H1 (cell line): ENCODE measurements around the gene ADAM30. TPM values are rescaled to one million over a fixed set of nuclear protein-coding genes. Genes with fewer than 3 reads are reported as not detected.

ENCODE experiments used
- CTCF ChIA-PET: fragments of 300-600 bp; sonication (Branson Sonifier 250); formaldehyde crosslinking; loops from one replicate; lab custom pipeline; 2021; ENCODE audit not compliant: partially characterized antibody; lab: Charles Lee
- POLR2A ChIA-PET: fragments of 300-600 bp; sonication (Branson Sonifier 250); formaldehyde crosslinking; loops from one replicate; lab custom pipeline; 2021; ENCODE audit warnings: inconsistent platforms; ENCODE audit not compliant: partially characterized antibody; lab: Charles Lee
- DNase-seq, 2 experiments: peaks; one replicate each; pipeline versions ENCODE4 v3.0.0 to v3.0.0-alpha.2; 2010 to 2022; ENCODE audit warnings: low spot score in 2 of 2, low read depth in 1 of 2, mixed read lengths in 1 of 2
- FAIRE-seq: peaks from 2 replicates; lab custom pipeline; 2011; peaks lifted over from hg19 to GRCh38; lab: Jason Lieb, UNC
- H2AFZ ChIP-seq: 2 replicates; pipeline ENCODE4 v1.8.1; 2012; ENCODE audit warnings: low read length, inconsistent platforms
- H2AK5ac ChIP-seq: 2 replicates; pipeline ENCODE4 v1.6.1; 2013; ENCODE audit warnings: low read depth, low read length
- H2BK120ac ChIP-seq: replicated peaks from 2 replicates; pipeline ENCODE3; 2013; ENCODE audit warnings: low read depth, low read length, inconsistent platforms
- H2BK12ac ChIP-seq: 2 replicates; pipeline ENCODE4 v1.6.1; 2013; ENCODE audit warnings: low read depth, low read length
- H2BK15ac ChIP-seq: 2 replicates; pipeline ENCODE4 v1.6.1; 2013; ENCODE audit warnings: low read length
- H2BK20ac ChIP-seq: 2 replicates; pipeline ENCODE4 v1.6.1; 2013; ENCODE audit warnings: low read length
- H2BK5ac ChIP-seq: 2 replicates; pipeline ENCODE4 v1.6.1; 2013; ENCODE audit warnings: low read depth, low read length
- H3K14ac ChIP-seq: 2 replicates; pipeline ENCODE4 v1.6.1; 2013; ENCODE audit warnings: inconsistent platforms; ENCODE audit not compliant: insufficient read length
- H3K18ac ChIP-seq: 2 replicates; pipeline ENCODE4 v1.6.1; 2013; ENCODE audit warnings: low read length; ENCODE audit errors: extremely low read depth
- H3K23ac ChIP-seq: 2 replicates; pipeline ENCODE4 v1.6.1; 2013; ENCODE audit warnings: inconsistent platforms; ENCODE audit not compliant: insufficient read length
- H3K23me2 ChIP-seq: 2 replicates; pipeline ENCODE4 v1.6.1; 2013; ENCODE audit warnings: low read depth, low read length
- H3K27ac ChIP-seq: 2 replicates; pipeline ENCODE4 v1.6.1; 2011; ENCODE audit warnings: low read depth, low read length, inconsistent platforms
- H3K27me3 ChIP-seq, 4 experiments: replicated peaks in 1 of 4; 1 replicate in 1 of 4; 2 replicates in 3 of 4; pipeline versions ENCODE4 v1.6.1 to v1.8.1; 2011 to 2013; ENCODE audit warnings: low read length in 3 of 4, mild to moderate bottlenecking in 3 of 4, inconsistent platforms in 2 of 4, mixed read lengths in 2 of 4, moderate library complexity in 1 of 4; ENCODE audit not compliant: control insufficient read depth in 3 of 4, insufficient read depth in 3 of 4; ENCODE audit errors: extremely low read depth in 1 of 4
- H3K36me3 ChIP-seq, 4 experiments: 2 replicates each; pipeline versions ENCODE4 v1.6.1 to v1.8.1; 2011 to 2013; ENCODE audit warnings: mild to moderate bottlenecking in 4 of 4, low read length in 3 of 4, moderate library complexity in 2 of 4, control low read depth in 1 of 4, inconsistent platforms in 1 of 4; ENCODE audit not compliant: insufficient read depth in 4 of 4, control insufficient read depth in 2 of 4
- H3K4ac ChIP-seq: replicated peaks from 2 replicates; pipeline ENCODE3; 2013; ENCODE audit warnings: low read length, low read depth, mixed read lengths, inconsistent platforms; ENCODE audit not compliant: insufficient read length
- H3K4me1 ChIP-seq, 4 experiments: replicated peaks in 1 of 4; 1 replicate in 1 of 4; 2 replicates in 3 of 4; pipeline versions ENCODE4 v1.6.1 to v1.8.1; 2011 to 2013; ENCODE audit warnings: low read length in 3 of 4, inconsistent platforms in 2 of 4, mixed read lengths in 1 of 4; ENCODE audit not compliant: insufficient read depth in 4 of 4, control insufficient read depth in 3 of 4
- H3K4me2 ChIP-seq, 2 experiments: 2 replicates each; pipeline versions ENCODE4 v1.6.1 to v1.8.1; 2011 to 2013; ENCODE audit warnings: low read depth in 2 of 2, low read length in 2 of 2, control low read depth in 1 of 2, inconsistent platforms in 1 of 2, mild to moderate bottlenecking in 1 of 2; ENCODE audit not compliant: insufficient read depth in 1 of 2
- H3K4me3 ChIP-seq, 4 experiments: fragments of 200-600, 300-600 bp in 1 of 4; sonication (generic), shearing (Covaris generic), sonication (Bioruptor Twin) in 1 of 4; 2 replicates each; pipeline versions ENCODE4 v1.5.1 to v1.8.1; 2011 to 2016; ENCODE audit warnings: low read length in 4 of 4, low read depth in 3 of 4, control low read depth in 2 of 4, inconsistent platforms in 2 of 4, mild to moderate bottlenecking in 2 of 4, mixed read lengths in 1 of 4, moderate library complexity in 1 of 4; ENCODE audit not compliant: insufficient read depth in 2 of 4; ENCODE audit errors: extremely low read depth in 1 of 4
- H3K56ac ChIP-seq: replicated peaks from 2 replicates; pipeline ENCODE3; 2013; ENCODE audit warnings: low read depth, mild to moderate bottlenecking, mixed read lengths, low read length, inconsistent platforms; ENCODE audit not compliant: insufficient read length
- H3K79me1 ChIP-seq: 2 replicates; pipeline ENCODE4 v1.6.1; 2013; ENCODE audit warnings: low read depth, low read length, control low read depth
- H3K79me2 ChIP-seq, 2 experiments: 2 replicates each; pipeline versions ENCODE4 v1.6.1 to v1.8.1; 2012 to 2013; ENCODE audit warnings: low read length in 2 of 2, mild to moderate bottlenecking in 2 of 2, inconsistent platforms in 1 of 2; ENCODE audit not compliant: insufficient read depth in 2 of 2, control insufficient read depth in 1 of 2
- H3K9ac ChIP-seq, 4 experiments: replicated peaks in 1 of 4; 1 replicate in 1 of 4; 2 replicates in 3 of 4; pipeline versions ENCODE4 v1.6.1 to v1.8.1; 2011 to 2013; ENCODE audit warnings: low read depth in 3 of 4, low read length in 3 of 4, control low read depth in 2 of 4, mild to moderate bottlenecking in 2 of 4, moderate library complexity in 2 of 4, inconsistent platforms in 1 of 4; ENCODE audit errors: extremely low read depth in 1 of 4
- H3K9me3 ChIP-seq, 2 experiments: 2 replicates each; pipeline versions ENCODE4 v1.6.1 to v1.8.1; 2012 to 2013; ENCODE audit warnings: mild to moderate bottlenecking in 2 of 2, moderate library complexity in 2 of 2, control low read depth in 1 of 2, inconsistent platforms in 1 of 2, low read depth in 1 of 2, low read length in 1 of 2, mixed read lengths in 1 of 2; ENCODE audit not compliant: insufficient read depth in 2 of 2
- H4K20me1 ChIP-seq, 2 experiments: replicated peaks in 1 of 2; 2 replicates each; pipeline versions ENCODE3 to v1.8.1; 2011 to 2013; ENCODE audit warnings: inconsistent platforms in 2 of 2, low read length in 2 of 2, mild to moderate bottlenecking in 1 of 2; ENCODE audit not compliant: insufficient read depth in 2 of 2, control insufficient read depth in 1 of 2
- H4K5ac ChIP-seq: 2 replicates; pipeline ENCODE4 v1.6.1; 2013; ENCODE audit warnings: low read length, low read depth, mixed read lengths, inconsistent platforms; ENCODE audit not compliant: insufficient read length
- H4K8ac ChIP-seq: 2 replicates; pipeline ENCODE4 v1.8.0; 2013; ENCODE audit warnings: mild to moderate bottlenecking, moderate library complexity, low read length, inconsistent platforms; ENCODE audit not compliant: insufficient read depth; ENCODE audit errors: extremely low read depth
- H4K91ac ChIP-seq: replicated peaks from 2 replicates; pipeline ENCODE3; 2013; ENCODE audit warnings: low read length, mixed read lengths, inconsistent platforms; ENCODE audit not compliant: insufficient read length
- CBX5 ChIP-seq: fragments of 300-800, 300-1000 bp; sonication (generic); IDR thresholded peaks from 2 replicates; pipeline ENCODE4 v1.7.1; 2016; ENCODE audit warnings: antibody characterized with exemption, low read length, low read depth
- SIRT6 ChIP-seq: IDR thresholded peaks from one replicate; pipeline ENCODE4 v1.7.1; 2012; ENCODE audit warnings: low read length, inconsistent platforms
- TAF1 ChIP-seq: IDR thresholded peaks from 2 replicates; pipeline ENCODE4 v1.6.1; 2011; ENCODE audit warnings: mild to moderate bottlenecking, low read depth, low read length
- WGBS, 2 experiments: shearing (Covaris generic) in 1 of 2; methylation state at CpG; one replicate each; pipeline versions ENCODE4 v1.1.6 to v1.1.7; 2013 to 2015; ENCODE audit warnings: low lambda C conversion rate in 2 of 2, mixed read lengths in 2 of 2, inconsistent platforms in 1 of 2, low coverage in 1 of 2, missing lambda C conversion rate in 1 of 2; ENCODE audit not compliant: insufficient replicate concordance in 2 of 2, insufficient coverage in 1 of 2, insufficient read length in 1 of 2; ENCODE audit errors: extremely low coverage in 1 of 2, missing lambda C conversion rate in 1 of 2; 5-methylcytosine and 5-hydroxymethylcytosine counted together
- polyA plus RNA-seq, 7 experiments: library from polyadenylated mRNA; depleted of rRNA in 3 of 7; stranded (reverse) in 5 of 7; unstranded in 2 of 7; fragments of >200 nt in 5 of 7; fragments of 200-250 nt in 2 of 7; gene quantifications; 1 replicate in 5 of 7; 2 replicates in 1 of 7; 4 replicates in 1 of 7; pipeline versions ENCODE4 v1.2.1 to v1.2.3, GENCODE V29; 2011 to 2013; ENCODE audit warnings: missing spikeins in 2 of 7, mixed read lengths in 2 of 7
- total RNA-seq: library from RNA; stranded (reverse); fragmentation: NEBNext Ultra II Directional; extraction: Animal tissue kit (Norgen Biotek cat#: 25700); gene quantifications from 2 replicates; pipeline ENCODE4 v1.2.1, GENCODE V29; 2021

Gene ADAM30
- total and polyA plus RNA-seq, 2 of the 8 experiments (the other 6 are each of a cell fraction or from before 2014, with no cell fraction given): not detected

- no peak for FAIRE-seq
- H3K23me2 ChIP-seq: no peaks in the 10 kb centered on the region
- no peak overlapping the region for H3K4ac ChIP-seq
- no peak overlapping the region for H4K5ac ChIP-seq
- no peak overlapping the region for H2BK5ac ChIP-seq
- ChIA-PET POLR2A (no interaction called here), CTCF (no interaction called here)
- peaks cover 8 to 30% (median 18%) of the 10 kb centered on the region in 4 experiments; a peak in 7 of 8 replicates for H3K36me3 ChIP-seq
- H2AFZ ChIP-seq: no peak overlapping the region
- no peak overlapping the region for H3K18ac ChIP-seq
- no peak overlapping the region for H2BK12ac ChIP-seq
- no peak for DNase-seq
- H2BK20ac ChIP-seq: no peak overlapping the region
- H3K23ac ChIP-seq: no peak overlapping the region
- no peaks in the 10 kb centered on the region for H4K20me1 ChIP-seq
- H2AK5ac ChIP-seq: no peak overlapping the region
- no peak overlapping the region for H2BK120ac ChIP-seq
- no peak overlapping the region for H3K9ac ChIP-seq
- no peaks in the 10 kb centered on the region for H3K79me2 ChIP-seq
- no peak overlapping the region for H3K56ac ChIP-seq
- H3K4me3 ChIP-seq: no peak overlapping the region
- no peak overlapping the region for H3K4me2 ChIP-seq
- no peak overlapping the region for H2BK15ac ChIP-seq
- H3K9me3 ChIP-seq: no peaks in the 10 kb centered on the region
- no peaks in the 10 kb centered on the region for H3K27me3 ChIP-seq
- H4K91ac ChIP-seq: no peak overlapping the region
- WGBS, 2 experiments: 91% methylated on average over 1 of the region's 1 CpG; no CpG with 5 or more reads in 1 of the 2 experiments
- no peak overlapping the region for H3K14ac ChIP-seq
- no peak overlapping the region for H3K27ac ChIP-seq
- H3K79me1 ChIP-seq: no peaks in the 10 kb centered on the region
- no peak overlapping the region for H4K8ac ChIP-seq
- H3K4me1 ChIP-seq: peaks cover 0 to 4% (median 0%) of the 10 kb centered on the region in 4 experiments; a peak in 1 of 7 replicates
- no peak for TF ChIP-seq CBX5
- TF ChIP-seq TAF1: no peak
- no peak for TF ChIP-seq SIRT6
Measured at GRCh38 chr1:119914071-119914470, 17.8 kb upstream of the ADAM30 start.
